SK-N-SH (cell line): ENCODE measurements around the gene RRP1B.

Experiments used
- GATA2 ChIP-seq: sonication (generic); formaldehyde crosslinking; IDR thresholded peaks from 2 replicates; pipeline ENCODE4 v1.5.0; 2020; ENCODE audit warnings: mild to moderate bottlenecking, missing genetic modification reagents
- JUND ChIP-seq: IDR thresholded peaks from 2 replicates; pipeline ENCODE4 v1.4.0; 2012
- MXI1 ChIP-seq: IDR thresholded peaks from 2 replicates; pipeline ENCODE4 v1.6.1; 2012; ENCODE audit warnings: mild to moderate bottlenecking, low read depth, low read length, improper control_type of control experiment

GRCh38 chr21:43693981-43694380 is 34.6 kb downstream of the RRP1B start:
- no peak for TF ChIP-seq GATA2
- no peak for TF ChIP-seq MXI1
- TF ChIP-seq JUND = no peak
